KMS-11 (cell line): ENCODE measurements around the gene UBE2R2.
"Not testable (repeated sequence)": the region's sequence is repeated elsewhere in the genome, so short reads cannot be mapped to it uniquely, and the experiment has no call there.

Experiments
- H2AFZ ChIP-seq: fragments of 200-600 bp; sonication (generic); 2 replicates; pipeline ENCODE4 v1.6.1; 2016; ENCODE audit warnings: antibody characterized with exemption, mixed run types, low read depth
- H3K27ac ChIP-seq: fragments of 200-600 bp; sonication (generic); 2 replicates; pipeline ENCODE4 v1.6.1; 2016; ENCODE audit warnings: mild to moderate bottlenecking, mixed run types
- H3K27me3 ChIP-seq: fragments of 200-600 bp; sonication (generic); 2 replicates; pipeline ENCODE4 v1.6.1; 2017; ENCODE audit warnings: mild to moderate bottlenecking, low read depth, mixed run types, moderate library complexity; ENCODE audit not compliant: insufficient read depth
- H3K36me3 ChIP-seq: fragments of 200-600 bp; sonication (generic); 2 replicates; pipeline ENCODE4 v1.6.1; 2017; ENCODE audit warnings: mild to moderate bottlenecking, mixed run types; ENCODE audit not compliant: insufficient read depth
- H3K4me1 ChIP-seq: fragments of 200-600 bp; sonication (generic); 2 replicates; pipeline ENCODE4 v1.6.1; 2016; ENCODE audit warnings: mild to moderate bottlenecking, low read depth, mixed run types; ENCODE audit not compliant: poor library complexity, severe bottlenecking
- H3K4me2 ChIP-seq: fragments of 200-600 bp; sonication (generic); 2 replicates; pipeline ENCODE4 v1.7.0; 2016; ENCODE audit warnings: mild to moderate bottlenecking, mixed run types
- H3K4me3 ChIP-seq: fragments of 200-600 bp; sonication (generic); IDR thresholded peaks from 2 replicates; pipeline ENCODE4 v1.6.1; 2017; ENCODE audit warnings: low read depth, low read length, mixed read lengths; ENCODE audit not compliant: insufficient read depth
- H3K79me2 ChIP-seq: fragments of 200-600 bp; sonication (generic); 2 replicates; pipeline ENCODE4 v1.6.1; 2016; ENCODE audit warnings: low read depth, mixed run types; ENCODE audit not compliant: insufficient read depth
- H3K9ac ChIP-seq: fragments of 200-600 bp; sonication (generic); 2 replicates; pipeline ENCODE4 v1.6.1; 2016; ENCODE audit warnings: mild to moderate bottlenecking, mixed run types
- H4K20me1 ChIP-seq: fragments of 200-600 bp; sonication (generic); 2 replicates; pipeline ENCODE4 v1.6.1; 2016; ENCODE audit warnings: mild to moderate bottlenecking, mixed run types; ENCODE audit not compliant: insufficient read depth
- CTCF ChIP-seq: fragments of 200-600 bp; sonication (generic); conservative IDR thresholded peaks from 2 replicates; pipeline ENCODE4 v1.6.1; 2017; ENCODE audit warnings: low read depth, mild to moderate bottlenecking, antibody characterized with exemption, low read length, moderate library complexity, mixed read lengths

Gene UBE2R2

GRCh38 chr9:33785914-33786313, 31.0 kb upstream of the UBE2R2 start:
- Histone ChIP-seq H3K79me2 (no peaks in the 10 kb centered on the region), H3K4me3 (no peak overlapping the region), H2AFZ (no peak overlapping the region), H3K36me3 (no peaks in the 10 kb centered on the region), H3K27ac (no peak overlapping the region), H4K20me1 (no peaks in the 10 kb centered on the region), H3K4me1 (peaks cover 4% of the 10 kb centered on the region), H3K4me2 (no peak overlapping the region), H3K9ac (no peak overlapping the region), H3K27me3 (no peaks in the 10 kb centered on the region; the same call in 1 of the 2 replicates)
- no peak for TF ChIP-seq CTCF

- Histone ChIP-seq H3K36me3 (no peaks in the 10 kb centered on the region), H4K20me1 (no peaks in the 10 kb centered on the region), H3K4me2 (no peak overlapping the region), H3K27ac (no peak overlapping the region), H3K9ac (no peak overlapping the region), H3K27me3 (no peaks in the 10 kb centered on the region; the same call in 1 of the 2 replicates), H3K4me1 (peaks cover 4% of the 10 kb centered on the region), H3K79me2 (no peaks in the 10 kb centered on the region), H2AFZ (no peak overlapping the region), H3K4me3 (no peak overlapping the region)
- no peak for TF ChIP-seq CTCF
These were observed 30.3 kb upstream of the UBE2R2 start for GRCh38 chr9:33786681-33787080.

DNA sequence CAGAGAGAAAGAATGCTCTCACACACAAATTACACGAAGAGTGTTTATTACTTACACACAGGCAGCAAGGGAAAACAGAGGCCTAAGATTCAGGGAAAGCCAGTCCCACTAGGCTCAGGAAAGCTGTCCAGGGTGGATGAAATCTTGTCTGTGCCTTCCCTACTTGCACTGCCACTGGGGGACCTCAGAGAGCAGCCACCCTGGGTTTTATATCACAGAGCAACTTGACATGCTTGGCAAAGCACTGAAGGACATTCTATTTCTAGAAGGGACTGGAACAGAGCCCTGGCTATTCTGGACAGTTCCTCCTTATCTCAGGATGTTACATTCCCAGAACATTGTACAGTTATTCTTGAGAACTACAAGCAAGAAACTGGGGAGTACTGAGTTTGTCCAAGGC, 29.1 kb upstream of the UBE2R2 start:
- no peaks in the 10 kb centered on the region for H4K20me1 ChIP-seq
- no peak overlapping the region for H3K4me3 ChIP-seq
- H3K36me3 ChIP-seq = no peaks in the 10 kb centered on the region
- no peaks in the 10 kb centered on the region for H3K4me1 ChIP-seq
- H3K27me3 ChIP-seq = no peaks in the 10 kb centered on the region; the same call in 1 of the 2 replicates
- no peak overlapping the region for H3K4me2 ChIP-seq
- TF ChIP-seq CTCF = no peak
- H3K9ac ChIP-seq = no peak overlapping the region
- H2AFZ ChIP-seq = no peak overlapping the region
- no peak overlapping the region for H3K27ac ChIP-seq
- H3K79me2 ChIP-seq = no peaks in the 10 kb centered on the region

DNA sequence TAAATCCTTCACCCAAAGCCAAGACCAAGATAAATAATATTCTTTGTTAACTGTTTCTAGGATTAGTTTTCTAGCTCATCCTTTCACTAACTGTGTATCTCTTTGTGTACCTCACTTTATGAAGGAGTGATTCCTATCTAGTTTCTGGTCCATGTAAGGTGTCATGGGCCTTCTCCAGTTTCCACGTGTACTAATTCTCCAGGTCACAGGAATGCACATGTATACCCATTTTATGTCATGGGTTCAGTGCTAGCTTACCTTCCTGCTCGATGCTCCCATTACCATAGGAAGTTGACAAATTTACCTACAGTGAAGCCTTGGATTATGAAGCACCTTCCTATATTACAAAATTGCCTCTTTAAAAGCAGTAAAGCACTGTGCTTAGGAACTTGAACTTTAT, 27.5 kb upstream of the UBE2R2 start:
- H2AFZ ChIP-seq, H3K79me2 ChIP-seq, H3K9ac ChIP-seq, H3K27me3 ChIP-seq, H3K27ac ChIP-seq, H4K20me1 ChIP-seq, H3K4me1 ChIP-seq, H3K36me3 ChIP-seq, H3K4me3 ChIP-seq, H3K4me2 ChIP-seq: not testable (repeated sequence)

DNA sequence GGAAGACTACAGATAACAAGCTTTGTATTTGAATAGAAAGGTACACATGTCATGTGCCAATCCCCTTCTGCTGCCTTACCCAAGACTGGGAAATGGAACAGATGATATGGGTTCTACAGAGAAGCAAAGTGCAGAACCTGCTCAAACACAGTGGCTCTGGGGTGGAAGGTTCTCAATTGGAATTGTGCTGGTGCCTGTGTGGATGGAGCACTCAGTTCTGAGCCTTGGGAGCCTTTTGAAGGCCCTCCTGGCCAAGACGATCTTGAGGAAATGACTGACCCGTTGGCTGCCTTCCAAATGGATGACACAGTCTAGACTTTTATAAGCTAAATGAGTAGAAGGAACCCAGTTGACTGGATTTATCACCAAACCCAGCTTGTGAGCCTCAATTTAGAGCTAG, 25.8 kb upstream of the UBE2R2 start:
- Histone ChIP-seq H3K4me1 (no peaks in the 10 kb centered on the region), H3K36me3 (no peaks in the 10 kb centered on the region), H3K27me3 (no peaks in the 10 kb centered on the region), H2AFZ (no peak overlapping the region), H3K4me3 (no peak overlapping the region), H3K9ac (no peak overlapping the region), H3K79me2 (no peaks in the 10 kb centered on the region), H4K20me1 (no peaks in the 10 kb centered on the region), H3K27ac (no peak overlapping the region), H3K4me2 (no peak overlapping the region)
- no peak for TF ChIP-seq CTCF

- H3K27ac ChIP-seq, H3K27me3 ChIP-seq, H3K36me3 ChIP-seq, H2AFZ ChIP-seq, H3K4me1 ChIP-seq, H3K79me2 ChIP-seq, H3K4me2 ChIP-seq, H4K20me1 ChIP-seq, H3K4me3 ChIP-seq, H3K9ac ChIP-seq: not testable (repeated sequence)
These were observed 23.5 kb upstream of the UBE2R2 start for GRCh38 chr9:33793496-33793895.
